GM12865 (cell line): Measurements from ENCODE around the gene SLC6A16.
"Not testable (repeated sequence)": the region's sequence is repeated elsewhere in the genome, so short reads cannot be mapped to it uniquely, and the experiment has no call there.

Experiments
- DNase-seq: peaks from one replicate; pipeline ENCODE4 v3.0.0; 2010; ENCODE audit warnings: low read depth
- H3K4me3 ChIP-seq: 2 replicates; pipeline ENCODE4 v1.5.1; 2011; ENCODE audit warnings: mild to moderate bottlenecking, low read depth, low read length, control low read depth
- CTCF ChIP-seq: IDR thresholded peaks from 2 replicates; pipeline ENCODE4 v1.5.1; 2011; ENCODE audit warnings: low read length, control low read depth, low read depth, inconsistent platforms; ENCODE audit not compliant: insufficient read depth; ENCODE audit errors: missing control alignments

SLC6A16 gene

GRCh38 chr19:49324801-49325576 is at the start of gene SLC6A16:
TSS of gene SLC6A16 (minus strand) at chr19:49325191. CDS start at chr19:49311347, 13,844 bp downstream.
- no peak for DNase-seq
- TF ChIP-seq CTCF = no peak
- no peak within 1 kb of the TSS for H3K4me3 ChIP-seq

- not testable (repeated sequence) for DNase-seq, H3K4me3 ChIP-seq
These were observed 48.2 kb upstream of the SLC6A16 start for GRCh38 chr19:49373174-49373573.

GRCh38 chr19:49371184-49371583 is 46.2 kb upstream of the SLC6A16 start:
- no peak for TF ChIP-seq CTCF

GRCh38 chr19:49368711-49369358 is 43.8 kb upstream of the SLC6A16 start:
- TF ChIP-seq CTCF = no peak
- H3K4me3 ChIP-seq = no peak overlapping the region
- DNase-seq = no peak

More at GRCh38 chr19:49371184-49371583, 46.2 kb upstream of the SLC6A16 start:
- DNase-seq = no peak
- H3K4me3 ChIP-seq = no peak overlapping the region

- no peak for TF ChIP-seq CTCF
- no peak for DNase-seq
- H3K4me3 ChIP-seq = no peak overlapping the region
These were observed 41.1 kb upstream of the SLC6A16 start for GRCh38 chr19:49366110-49366509.

- H3K4me3 ChIP-seq = no peak overlapping the region
- TF ChIP-seq CTCF = no peak
- no peak for DNase-seq
These were observed 39.2 kb upstream of the SLC6A16 start for GRCh38 chr19:49364083-49364737.
